DMS79 (cell line): ENCODE measurements around the gene MRPL11.

Experiments
- DNase-seq: peaks from one replicate; lab custom pipeline; 2025; lab: John Stamatoyannopoulos, UW

The MRPL11 gene

DNA sequence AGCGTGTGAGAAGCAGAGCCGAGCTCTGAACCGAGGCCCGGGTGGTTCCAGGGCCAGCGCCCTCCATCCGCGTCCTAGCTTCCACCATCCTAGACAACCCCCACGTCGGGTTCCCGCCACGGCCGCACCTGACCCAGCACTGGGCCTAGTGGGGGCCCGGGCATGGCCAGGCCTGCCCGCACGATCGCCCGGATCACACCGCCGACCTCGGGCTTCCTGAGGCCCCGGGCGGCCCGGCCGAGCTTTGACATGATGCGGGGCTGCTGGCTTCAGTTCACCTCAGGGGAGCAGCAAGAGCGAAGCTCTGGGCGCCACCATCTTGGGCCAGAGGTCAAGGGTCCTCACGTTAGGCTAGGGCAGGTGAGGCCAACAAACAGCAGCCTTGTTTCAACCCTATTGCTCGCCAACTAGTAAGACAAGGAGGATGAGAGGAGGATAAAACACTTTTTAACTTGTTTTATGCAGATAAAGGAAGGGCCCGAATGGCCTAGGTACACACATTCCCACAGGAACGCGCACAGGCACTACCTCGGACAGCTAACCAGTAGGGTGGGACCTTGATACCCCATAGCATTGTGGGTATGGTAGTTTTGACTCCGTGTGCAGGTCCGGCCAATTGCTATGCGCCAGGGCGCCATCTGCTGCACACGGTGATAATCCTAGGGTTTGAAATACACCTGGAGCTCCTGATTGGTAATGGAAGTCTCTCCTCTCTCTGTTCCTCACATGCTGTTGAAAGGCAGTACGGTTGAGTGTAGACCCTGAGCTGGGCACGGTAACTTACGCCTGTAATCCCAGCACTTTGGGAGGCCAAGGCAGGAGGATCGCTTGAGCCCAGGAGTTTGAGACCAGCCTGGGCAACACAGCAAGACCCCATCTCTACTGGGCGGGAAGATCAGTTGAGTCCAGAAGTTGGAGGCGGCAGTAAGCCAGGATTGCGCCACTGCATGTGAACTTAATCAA lies at the start of gene MRPL11:
TSS of gene MRPL11 (minus strand) at position 345 of the 963 bp plus-strand sequence. CDS start at position 251, 94 bp downstream.
- DNase-seq, result peak; percentile 86

DNA sequence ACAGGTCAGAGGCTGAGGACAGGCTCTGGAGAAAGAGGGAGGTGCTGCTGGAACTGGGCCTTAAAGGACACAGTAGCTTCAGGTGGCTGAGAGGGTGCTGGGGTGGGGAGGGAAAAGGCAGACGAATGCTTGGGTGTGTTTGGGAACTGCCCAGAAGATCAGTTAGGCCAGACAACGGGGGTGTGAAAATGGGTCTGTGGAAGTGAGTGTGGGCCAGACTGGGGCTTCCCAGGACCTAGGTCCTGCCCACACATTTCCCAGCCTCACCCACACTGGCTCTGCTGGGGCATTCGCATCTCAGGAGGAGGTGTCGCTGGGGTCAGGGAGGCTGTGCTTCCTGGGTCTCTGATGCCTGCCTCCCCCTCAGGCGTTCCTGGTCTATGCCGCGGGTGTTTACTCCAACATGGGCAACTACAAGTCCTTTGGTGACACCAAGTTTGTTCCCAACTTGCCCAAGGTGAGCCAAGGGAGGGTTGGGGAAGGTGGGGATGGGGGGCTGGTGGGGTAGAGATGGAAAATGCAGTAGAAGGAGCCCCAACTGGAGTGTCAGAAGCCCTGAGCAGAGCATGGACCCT lies 46.2 kb upstream of the MRPL11 start:
- DNase-seq, result no peak

DNA sequence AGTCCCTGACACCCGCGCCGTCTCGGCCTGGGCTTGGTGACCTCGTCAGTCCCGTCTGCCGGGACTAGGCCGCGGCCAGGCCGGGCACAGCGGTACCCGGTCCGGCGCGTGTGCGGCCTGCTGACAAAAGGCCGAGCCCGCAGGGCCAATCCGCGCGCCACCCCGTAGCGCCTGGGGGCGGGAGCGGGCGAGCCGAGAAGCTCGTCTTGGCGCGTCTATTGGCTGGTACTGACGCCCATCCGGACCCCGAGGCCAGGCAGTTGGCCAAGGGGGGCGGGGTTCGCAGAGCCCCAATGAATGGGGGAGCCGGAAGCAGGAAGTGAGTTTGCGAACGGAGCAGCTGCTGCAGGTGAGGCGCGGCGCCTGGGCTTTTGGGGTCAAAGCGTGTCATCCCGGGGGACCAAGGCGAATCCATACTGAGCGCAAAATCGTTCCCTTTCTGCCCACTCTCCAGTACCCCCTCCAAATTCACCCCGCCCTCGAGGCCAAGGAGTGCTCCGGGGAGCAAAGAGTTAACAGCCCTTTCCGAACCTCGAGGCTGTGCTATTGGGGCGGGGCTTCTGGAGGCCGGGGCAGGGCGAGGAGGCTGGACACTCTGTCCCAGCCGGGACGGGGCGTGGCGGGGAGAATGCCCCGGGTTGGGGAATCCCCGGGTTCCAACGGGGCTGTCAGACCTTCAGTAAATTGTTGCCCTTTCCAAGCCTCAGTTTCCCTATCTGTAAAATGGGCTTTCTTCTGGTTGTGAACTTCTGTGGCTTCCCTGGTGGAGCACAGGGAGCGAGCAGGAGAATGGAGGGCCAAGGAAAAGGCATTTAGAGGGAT lies 41.7 kb upstream of the MRPL11 start, which contains the start of gene DPP3:
TSS of gene DPP3 (plus strand) at position 318 of the 822 bp plus-strand sequence. CDS start 1,767 bp downstream, outside the sequence.
- peak; percentile 91 for DNase-seq

DNA sequence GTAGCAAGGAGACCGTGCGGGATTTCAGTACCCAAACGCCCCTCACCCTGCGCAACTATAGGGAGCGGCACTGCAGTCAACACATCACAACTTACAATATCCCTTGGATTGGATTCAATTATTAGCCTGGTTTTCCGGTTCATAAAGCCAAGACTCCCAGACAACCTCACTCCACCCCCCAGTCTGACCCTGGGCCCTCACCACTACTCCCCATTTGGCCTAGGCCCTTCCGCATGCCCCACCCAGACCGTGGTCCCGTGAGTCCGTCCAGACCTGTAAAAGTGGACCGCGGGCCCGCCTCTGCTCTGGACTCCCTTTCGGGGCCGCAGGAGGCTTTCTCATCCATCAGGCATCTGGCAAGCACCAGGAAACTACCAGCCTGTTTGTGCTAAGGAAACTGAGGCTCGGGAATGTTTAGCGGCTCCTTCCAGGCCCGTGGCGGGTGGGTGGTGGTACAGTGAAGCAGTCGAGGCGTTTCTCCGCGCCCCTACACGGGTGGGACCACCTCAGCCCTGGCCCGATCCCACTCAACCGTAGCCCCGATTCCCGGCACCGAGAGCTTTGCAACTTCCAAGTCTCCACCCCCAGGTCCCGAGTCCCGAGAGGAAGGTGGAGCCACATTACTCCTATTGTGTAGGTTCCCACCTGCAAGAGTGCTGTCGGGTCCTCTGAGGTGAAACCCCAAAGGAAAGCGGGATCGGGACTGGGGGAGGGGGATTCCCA lies 40.9 kb upstream of the MRPL11 start:
- DNase-seq, result peak; percentile 78

DNA sequence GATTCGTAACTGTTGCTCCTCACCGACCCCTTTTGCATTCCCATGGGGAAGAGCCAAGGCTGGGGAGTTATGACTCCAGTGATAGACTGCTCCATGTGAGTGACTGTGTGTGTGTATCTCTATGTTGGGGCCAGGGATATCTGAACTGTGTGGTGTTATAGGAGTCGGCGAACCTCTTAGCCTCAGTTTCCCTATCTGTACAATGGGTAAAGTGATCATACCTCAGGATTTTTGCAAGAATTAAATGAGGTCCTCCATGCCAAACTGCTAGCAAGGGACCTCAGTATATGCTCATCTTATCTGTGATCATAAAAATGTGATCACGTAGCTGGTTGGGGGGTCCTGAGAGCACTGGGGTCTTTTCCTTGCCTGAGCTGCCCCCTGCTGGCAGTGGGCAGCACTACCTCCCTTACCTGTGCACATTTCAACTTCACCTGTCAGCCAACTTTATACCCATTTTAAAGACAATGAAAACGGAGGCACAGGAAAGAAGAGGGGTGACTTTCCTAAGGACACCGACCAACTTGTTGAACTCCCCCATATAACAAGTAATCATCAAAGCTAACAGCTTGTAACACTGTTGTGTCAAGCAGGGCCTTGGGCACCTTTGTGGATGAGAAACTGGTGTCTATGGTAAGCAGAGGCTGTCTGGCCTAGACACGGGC lies 40.2 kb upstream of the MRPL11 start:
- DNase-seq, result no peak

DNA sequence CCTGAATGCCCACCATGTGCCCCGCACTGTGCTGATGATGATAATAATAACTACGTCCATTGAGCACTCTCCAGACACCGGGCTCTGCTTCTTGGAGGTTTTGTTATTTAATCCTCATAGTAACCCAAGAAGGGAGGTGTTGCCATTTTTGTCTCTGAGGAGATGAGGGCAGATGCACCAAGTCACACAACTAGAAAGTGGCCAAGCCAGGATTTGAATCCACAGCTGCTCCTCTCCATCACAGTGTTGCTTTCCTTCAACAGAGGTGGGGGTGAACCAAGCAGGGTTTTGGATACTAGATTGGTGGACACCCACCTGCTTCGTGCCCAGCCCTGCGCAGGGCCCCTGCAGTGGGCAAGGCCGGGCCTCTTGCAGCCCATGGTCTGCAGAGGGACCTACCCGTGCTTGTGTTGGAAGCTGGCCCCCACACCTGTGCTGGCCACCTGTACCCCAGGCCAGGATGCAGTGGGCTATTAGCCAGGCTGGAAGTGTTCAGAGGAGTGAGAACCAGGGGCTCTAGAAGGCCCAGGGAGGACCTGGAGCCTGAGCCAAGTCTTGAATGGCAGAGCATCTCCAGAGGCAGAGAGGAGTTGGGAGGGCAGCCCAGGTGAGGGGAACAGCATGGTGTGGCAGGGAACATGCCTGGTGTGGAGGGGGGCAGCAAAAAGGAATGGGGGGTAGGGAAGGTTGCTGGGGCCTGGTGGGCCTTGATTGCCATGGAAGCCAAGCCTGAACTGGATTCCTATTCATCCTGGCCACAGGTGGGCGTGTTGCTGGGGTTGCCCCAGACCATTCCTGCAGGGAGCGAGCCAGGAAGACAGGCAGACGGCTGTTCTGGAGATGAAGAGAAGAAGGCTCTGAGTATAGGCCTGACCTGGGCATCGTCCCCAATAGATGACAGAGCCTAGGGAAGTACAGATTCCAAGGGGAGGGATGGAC lies 38.9 kb upstream of the MRPL11 start:
- no peak for DNase-seq

DNA sequence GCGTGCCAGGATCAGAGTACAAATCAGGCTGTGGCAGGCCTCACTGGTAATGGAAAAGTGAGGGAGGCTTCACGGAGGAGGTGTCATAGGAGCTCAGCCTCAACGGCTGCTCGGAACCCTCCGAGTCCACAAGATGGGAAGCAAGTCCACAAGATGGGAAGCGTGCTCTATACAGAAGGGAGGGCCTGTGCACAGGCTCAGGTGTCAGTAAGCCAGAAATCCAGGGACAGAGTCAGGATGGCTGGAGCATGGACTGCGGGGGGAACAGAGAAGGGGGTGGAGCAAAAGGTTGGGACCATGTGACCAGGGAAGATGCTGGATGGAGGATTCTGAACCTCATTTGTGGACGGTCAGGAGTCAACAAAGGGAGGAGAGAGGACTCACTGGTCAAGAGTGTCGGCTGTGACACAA lies 38.2 kb upstream of the MRPL11 start:
- DNase-seq, result no peak

DNA sequence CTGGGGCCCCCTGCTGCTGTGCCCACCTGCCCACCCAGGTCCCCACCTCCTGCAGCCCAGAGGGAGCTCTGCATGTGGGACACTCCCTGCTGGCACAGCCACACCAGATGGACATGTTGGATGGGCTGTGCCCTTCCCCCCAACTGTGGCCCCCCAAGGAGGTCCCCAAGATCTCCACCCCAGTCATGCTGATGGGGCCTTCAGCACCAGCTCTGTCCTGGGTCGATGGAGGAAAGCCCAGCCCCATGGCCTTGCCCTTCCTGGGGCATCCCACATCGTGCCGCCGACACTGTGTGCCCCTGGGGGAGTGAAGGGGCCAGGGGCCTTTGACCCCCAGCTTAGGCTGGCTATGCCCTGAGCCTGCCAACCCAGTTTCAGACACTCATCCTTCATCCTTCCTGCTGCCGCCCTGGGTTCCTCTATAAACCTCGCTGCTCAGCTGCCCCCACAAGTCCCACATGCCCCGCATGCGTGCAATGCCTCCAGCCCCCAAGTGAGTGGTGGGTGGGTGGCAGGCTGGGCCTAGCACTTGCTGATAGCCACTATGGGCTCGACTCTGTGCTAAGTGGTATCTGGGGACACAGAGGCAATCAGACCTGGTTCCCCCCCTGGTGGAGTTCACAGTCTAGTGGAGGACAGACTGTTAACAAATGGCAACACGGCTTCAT lies 37.7 kb upstream of the MRPL11 start:
- no peak for DNase-seq

DNA sequence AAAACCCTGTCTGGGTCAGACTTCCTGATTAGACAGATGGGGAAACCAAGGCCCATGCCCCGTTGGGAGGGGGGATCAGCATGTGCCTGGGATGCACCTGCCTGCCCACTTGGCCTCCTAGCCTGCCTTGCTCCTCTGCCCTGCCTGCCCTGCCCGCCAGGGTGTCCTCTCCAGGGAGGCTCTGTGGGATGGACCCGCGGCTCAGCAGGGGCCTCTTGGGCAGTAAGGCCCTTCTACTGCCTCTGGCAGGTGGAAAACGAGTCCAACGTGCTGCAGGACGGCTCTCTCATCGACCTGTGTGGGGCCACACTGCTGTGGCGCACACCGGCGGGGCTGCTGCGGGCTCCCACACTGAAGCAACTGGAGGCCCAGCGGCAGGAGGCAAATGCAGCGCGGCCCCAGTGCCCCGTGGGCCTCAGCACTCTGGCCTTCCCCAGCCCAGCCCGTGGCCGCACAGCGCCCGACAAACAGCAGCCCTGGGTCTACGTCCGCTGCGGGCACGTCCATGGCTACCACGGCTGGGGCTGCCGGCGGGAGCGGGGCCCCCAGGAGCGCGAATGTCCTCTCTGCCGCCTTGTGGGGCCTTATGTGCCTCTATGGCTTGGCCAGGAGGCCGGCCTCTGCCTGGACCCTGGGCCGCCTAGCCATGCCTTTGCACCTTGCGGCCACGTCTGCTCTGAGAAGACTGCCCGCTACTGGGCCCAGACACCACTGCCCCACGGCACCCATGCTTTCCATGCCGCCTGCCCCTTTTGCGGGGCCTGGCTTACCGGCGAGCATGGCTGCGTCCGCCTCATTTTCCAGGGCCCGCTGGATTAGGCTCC lies 36.9 kb upstream of the MRPL11 start:
- DNase-seq, result no peak

DNA sequence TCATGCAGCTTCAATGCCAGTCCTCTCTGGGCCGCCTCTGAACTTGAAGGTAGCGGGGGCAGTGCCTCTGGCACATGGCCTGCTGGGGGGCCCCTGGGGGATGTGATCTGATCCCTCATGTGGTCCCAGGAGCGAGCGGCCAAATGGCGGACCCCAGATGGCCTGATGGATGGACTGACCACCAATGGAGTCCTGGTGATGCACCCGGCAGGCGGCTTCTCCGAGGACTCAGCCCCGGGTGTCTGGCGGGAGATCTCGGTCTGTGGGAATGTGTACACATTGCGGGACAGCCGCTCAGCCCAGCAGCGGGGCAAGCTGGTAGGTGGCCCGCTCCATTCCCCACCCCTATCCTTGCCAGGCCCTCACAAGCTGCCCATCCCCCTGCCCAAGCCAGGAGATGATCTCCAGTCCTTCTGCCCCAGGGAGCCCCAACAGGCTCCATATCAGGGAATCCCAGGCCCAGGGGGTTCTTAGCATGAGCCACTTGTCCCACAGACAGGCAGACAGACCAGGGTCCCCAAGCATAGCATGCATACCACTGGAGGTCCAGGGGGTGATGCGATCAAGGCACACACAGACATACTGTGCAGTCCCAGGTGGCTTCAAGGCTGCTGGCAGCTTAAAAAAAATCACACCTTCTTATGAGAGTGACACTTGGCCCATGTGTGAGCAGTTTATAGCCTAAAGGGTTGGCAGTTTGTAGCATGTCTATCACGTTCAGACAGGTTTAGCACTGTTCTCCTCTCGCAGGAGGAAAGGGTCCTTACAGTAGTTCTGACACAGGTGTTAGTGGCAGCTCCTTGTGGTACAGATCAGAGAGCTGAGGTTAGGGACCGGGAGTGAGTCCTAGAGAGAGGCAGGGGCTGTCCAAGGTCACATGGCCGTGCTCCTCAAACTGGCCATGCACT lies 35.2 kb upstream of the MRPL11 start:
- DNase-seq, result no peak

DNA sequence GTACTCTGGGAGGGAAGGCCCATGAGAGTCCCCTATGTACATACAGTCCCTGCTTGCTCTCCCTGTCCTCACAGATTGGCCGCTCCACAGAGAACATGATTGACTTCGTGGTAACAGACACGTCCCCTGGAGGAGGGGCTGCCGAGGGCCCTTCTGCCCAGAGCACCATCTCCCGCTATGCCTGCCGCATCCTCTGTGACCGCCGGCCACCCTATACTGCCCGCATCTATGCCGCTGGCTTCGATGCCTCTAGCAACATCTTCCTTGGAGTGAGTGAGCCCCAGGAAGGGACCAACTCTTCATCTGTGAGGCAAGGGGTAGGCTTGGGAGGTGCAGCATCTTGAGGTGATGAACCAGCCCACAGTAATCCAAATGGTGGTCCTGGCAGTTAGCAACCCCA lies 34.5 kb upstream of the MRPL11 start:
- no peak for DNase-seq

DNA sequence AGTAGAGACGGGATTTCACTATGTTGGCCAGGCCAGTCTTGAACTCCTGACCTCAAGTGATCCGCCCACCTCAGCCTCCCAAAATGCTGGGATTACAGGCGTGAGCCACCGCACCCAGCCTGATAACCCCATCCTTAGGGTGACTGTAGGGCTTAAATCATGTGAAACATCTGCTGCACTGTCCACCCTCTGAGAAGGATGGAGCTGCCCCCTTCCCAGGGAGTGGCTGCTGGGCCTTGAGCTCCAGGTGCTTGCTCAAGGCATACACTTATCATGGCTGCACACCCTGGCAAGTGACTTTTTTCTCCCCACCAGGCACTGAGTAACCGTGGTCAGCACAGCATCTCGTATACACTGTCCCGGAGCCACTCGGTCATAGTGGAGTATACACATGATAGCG lies 33.4 kb upstream of the MRPL11 start:
- DNase-seq, result no peak

DNA sequence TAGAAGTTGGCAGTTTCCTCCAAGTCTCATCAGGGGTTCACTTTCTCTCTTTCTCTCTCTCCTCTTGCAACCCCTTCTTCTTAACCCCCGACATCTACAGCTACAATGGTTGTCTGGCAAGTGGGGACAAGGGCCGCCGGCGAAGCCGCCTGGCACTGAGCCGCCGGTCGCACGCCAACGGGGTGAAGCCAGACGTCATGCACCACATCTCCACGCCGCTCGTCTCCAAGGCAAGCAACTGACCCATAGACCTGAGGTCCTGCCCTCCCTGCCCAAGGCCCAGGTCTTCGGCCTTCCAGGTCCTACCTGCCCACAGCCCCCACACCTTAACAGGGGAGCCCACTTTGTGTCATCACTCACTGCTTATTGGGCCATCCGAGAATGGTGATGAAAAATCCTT lies 32.5 kb upstream of the MRPL11 start:
- no peak for DNase-seq

DNA sequence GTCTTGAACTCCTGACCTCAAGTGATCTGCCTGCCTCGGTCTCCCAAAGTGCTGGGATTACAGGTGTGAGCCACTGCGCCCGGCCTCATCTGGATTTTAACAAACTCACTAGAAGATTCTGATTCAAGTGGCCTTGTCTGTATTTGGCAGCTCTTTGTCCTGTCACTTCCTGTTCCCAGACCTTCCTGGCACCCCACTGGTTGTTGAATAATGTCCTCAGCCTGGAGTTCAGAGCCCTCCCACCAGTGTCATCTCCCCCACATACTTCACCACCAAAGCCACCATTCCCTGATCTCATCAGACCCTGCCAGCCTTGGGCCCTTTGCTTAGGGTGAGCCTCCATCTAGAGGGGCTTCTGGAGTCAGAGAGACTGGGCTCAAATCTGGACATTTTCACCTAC lies 31.4 kb upstream of the MRPL11 start:
- DNase-seq, result no peak

DNA sequence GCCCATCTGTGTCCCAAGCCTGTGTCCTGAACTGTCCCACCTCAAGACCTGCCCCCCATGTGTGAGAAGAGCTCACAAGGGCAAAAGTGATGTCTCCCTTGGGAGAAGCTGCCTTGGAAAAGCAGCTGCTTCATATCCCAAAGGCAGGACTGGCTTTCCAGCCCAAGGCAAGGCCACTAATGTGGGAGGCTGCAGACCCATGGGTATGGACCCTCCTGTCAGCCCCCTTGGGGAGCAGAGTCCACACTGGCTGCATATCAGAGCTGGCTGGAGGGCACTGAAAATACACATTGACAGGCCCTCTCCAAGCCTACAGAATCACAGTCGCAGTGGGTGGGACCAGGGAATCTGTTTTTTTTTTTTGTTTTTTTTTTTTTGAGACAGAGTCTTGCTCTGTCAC lies 30.8 kb upstream of the MRPL11 start:
- DNase-seq, result no peak

DNA sequence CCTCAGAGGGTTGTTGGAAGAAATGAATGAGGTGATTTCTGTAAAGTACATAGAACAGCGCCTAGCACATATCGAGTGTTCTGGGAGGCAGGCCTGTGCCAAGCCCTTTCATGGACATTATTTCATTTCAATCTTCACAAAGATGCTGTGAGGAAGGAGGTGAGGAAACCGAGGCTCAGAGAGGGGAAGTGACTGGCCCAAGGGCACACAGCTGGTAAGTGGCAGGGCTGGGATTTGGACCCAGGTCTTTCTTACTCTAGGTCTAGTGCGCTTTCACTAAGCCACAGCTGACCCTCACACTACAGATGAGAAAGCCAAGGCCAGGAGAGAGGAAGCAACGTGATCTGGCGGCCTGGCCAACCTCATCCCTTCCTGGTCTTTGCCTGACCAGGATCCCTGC lies 30.0 kb upstream of the MRPL11 start:
- DNase-seq, result no peak

DNA sequence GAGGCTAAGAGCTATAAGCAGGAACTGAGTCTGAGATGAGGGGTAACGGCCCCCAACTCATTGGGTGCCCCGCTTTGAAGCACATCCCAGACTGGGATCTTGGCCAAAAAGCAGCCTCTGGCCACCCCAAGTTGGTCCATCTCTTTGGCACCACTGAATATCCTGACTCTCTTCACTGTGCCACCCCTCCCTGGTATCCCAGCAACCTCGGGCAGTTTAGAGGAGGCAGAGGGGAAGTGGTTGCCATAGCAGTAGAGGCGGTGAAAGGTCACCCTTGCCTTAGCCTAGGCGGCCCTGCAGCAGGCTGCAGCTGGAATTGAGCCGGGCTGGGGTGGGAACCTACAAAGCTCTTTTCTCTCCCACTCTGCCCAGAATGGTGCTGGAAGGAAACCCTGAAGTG lies 29.1 kb upstream of the MRPL11 start:
- DNase-seq, result peak; percentile 17
